C4-2B (cell line): Measurements from ENCODE around the gene MYCBP.

Experiments used
- CTCF ChIP-seq: fragments of 450-650 bp; conservative IDR thresholded peaks from 2 replicates; pipeline ENCODE4 v1.5.1; 2017; ENCODE audit warnings: mild to moderate bottlenecking
- ZFX ChIP-seq: fragments of 450-650 bp; IDR thresholded peaks from 2 replicates; pipeline ENCODE4 v1.6.1; 2017

- TF ChIP-seq CTCF, result no peak
- no peak for TF ChIP-seq ZFX
Observed at GRCh38 chr1:38814984-38815464, 58.1 kb downstream of the MYCBP start.
